Bronchial epithelial cell (primary cell): ENCODE data around the gene RMDN2. TPM values are rescaled to one million over a fixed set of nuclear protein-coding genes. Genes with fewer than 3 reads are reported as not detected.
A peak's percentile ranks its signal among the peaks of the same experiment; 100 is the strongest.

Source experiments
- DNase-seq: peaks from one replicate; pipeline ENCODE4 v3.0.0-alpha.2; 2010; ENCODE audit warnings: low read depth
- FAIRE-seq: peaks from 2 replicates; lab custom pipeline; 2011; peaks lifted over from hg19 to GRCh38; lab: Jason Lieb, UNC
- H3K27me3 ChIP-seq: 2 replicates; pipeline ENCODE4 v1.5.1; 2011; ENCODE audit warnings: low read length; ENCODE audit not compliant: control insufficient read depth, insufficient read depth
- H3K36me3 ChIP-seq: 2 replicates; pipeline ENCODE4 v1.5.1; 2011; ENCODE audit warnings: low read length; ENCODE audit not compliant: control insufficient read depth, insufficient read depth
- H3K4me3 ChIP-seq: 2 replicates; pipeline ENCODE4 v1.5.1; 2011; ENCODE audit warnings: mild to moderate bottlenecking, low read depth, low read length, control low read depth
- CTCF ChIP-seq: IDR thresholded peaks from 2 replicates; pipeline ENCODE4 v1.5.1; 2011; ENCODE audit warnings: mild to moderate bottlenecking, moderate library complexity, low read length, control low read depth, inconsistent platforms; ENCODE audit not compliant: insufficient read depth, severe bottlenecking
- total RNA-seq: library from RNA; depleted of rRNA; stranded (reverse); fragments of >200 nt; gene quantifications from 2 replicates; pipeline ENCODE4 v1.2.1, GENCODE V29; 2014

Gene RMDN2
- total RNA-seq, 1 donor from 2014 or later, result 1.3 TPM

GRCh38 chr2:37917281-37918228 lies 7.5 kb upstream of the RMDN2 start:
- Histone ChIP-seq H3K36me3 (no peaks in the 10 kb centered on the region), H3K27me3 (no peaks in the 10 kb centered on the region), H3K4me3 (no peak overlapping the region)
- TF ChIP-seq CTCF, result no peak
- DNase-seq, result peak; percentile 16
- FAIRE-seq, result no peak

- FAIRE-seq (no peak), DNase-seq (no peak)
- H3K27me3 ChIP-seq, result no peaks in the 10 kb centered on the region
- no peak for TF ChIP-seq CTCF
- no peaks in the 10 kb centered on the region for H3K36me3 ChIP-seq
- no peak overlapping the region for H3K4me3 ChIP-seq
Observed at GRCh38 chr2:37918742-37919186, 6.3 kb upstream of the RMDN2 start.

GRCh38 chr2:37919631-37920032 lies 5.5 kb upstream of the RMDN2 start:
- Histone ChIP-seq H3K27me3 (no peaks in the 10 kb centered on the region), H3K4me3 (no peak overlapping the region), H3K36me3 (no peaks in the 10 kb centered on the region)
- peak; percentile 23 for FAIRE-seq
- TF ChIP-seq CTCF, result no peak
- DNase-seq, result no peak

GRCh38 chr2:37920570-37920969 lies 4.5 kb upstream of the RMDN2 start:
- H3K4me3 ChIP-seq, result no peak overlapping the region
- DNase-seq (peak; percentile 49), FAIRE-seq (no peak)
- TF ChIP-seq CTCF, result no peak
- no peaks in the 10 kb centered on the region for H3K36me3 ChIP-seq
- no peaks in the 10 kb centered on the region for H3K27me3 ChIP-seq

GRCh38 chr2:37921781-37922180 lies 3.3 kb upstream of the RMDN2 start:
- TF ChIP-seq CTCF, result no peak
- FAIRE-seq (no peak), DNase-seq (no peak)
- H3K4me3 ChIP-seq, result no peak overlapping the region
- H3K27me3 ChIP-seq, result no peaks in the 10 kb centered on the region
- no peaks in the 10 kb centered on the region for H3K36me3 ChIP-seq
